NCI-H2107 (cell line): Measurements from ENCODE around the gene SH3PXD2B.
"Not testable (repeated sequence)": the region's sequence is repeated elsewhere in the genome, so short reads cannot be mapped to it uniquely, and the experiment has no call there.

ENCODE experiments used
- DNase-seq: peaks from one replicate; lab custom pipeline; 2025; lab: John Stamatoyannopoulos, UW

The SH3PXD2B gene

DNA sequence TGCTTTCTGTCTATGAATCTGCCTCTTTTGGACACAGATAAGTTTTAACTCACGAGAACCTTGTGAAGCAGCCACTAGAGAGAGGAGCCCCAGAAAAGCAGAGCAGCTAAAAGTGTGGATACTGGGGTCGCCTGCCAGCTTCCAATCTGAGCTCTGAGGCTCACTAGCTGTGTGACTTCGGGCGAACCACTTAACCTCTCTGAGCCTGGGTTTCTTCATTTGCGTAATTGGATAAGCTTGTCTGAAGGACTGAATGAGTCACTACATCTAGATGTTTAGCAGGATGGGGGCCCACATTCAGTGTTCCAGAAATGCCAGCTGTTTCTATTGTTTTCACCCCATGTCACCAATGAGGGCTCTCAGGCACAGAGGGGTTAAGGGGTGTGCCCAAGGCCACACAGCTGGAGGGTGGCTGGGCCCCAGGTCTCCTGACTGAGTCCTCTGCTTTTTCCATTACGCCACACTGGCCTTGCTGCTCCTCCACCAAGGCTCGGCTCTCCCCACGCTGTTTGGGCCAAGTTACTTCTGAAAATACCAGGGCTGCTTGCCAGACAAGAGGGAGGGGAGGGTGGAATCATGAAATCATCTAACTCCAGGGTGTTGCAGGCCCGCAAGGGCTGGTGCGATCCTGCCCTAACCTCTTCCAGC, 36.2 kb downstream of the SH3PXD2B start:
- DNase-seq: no peak

DNA sequence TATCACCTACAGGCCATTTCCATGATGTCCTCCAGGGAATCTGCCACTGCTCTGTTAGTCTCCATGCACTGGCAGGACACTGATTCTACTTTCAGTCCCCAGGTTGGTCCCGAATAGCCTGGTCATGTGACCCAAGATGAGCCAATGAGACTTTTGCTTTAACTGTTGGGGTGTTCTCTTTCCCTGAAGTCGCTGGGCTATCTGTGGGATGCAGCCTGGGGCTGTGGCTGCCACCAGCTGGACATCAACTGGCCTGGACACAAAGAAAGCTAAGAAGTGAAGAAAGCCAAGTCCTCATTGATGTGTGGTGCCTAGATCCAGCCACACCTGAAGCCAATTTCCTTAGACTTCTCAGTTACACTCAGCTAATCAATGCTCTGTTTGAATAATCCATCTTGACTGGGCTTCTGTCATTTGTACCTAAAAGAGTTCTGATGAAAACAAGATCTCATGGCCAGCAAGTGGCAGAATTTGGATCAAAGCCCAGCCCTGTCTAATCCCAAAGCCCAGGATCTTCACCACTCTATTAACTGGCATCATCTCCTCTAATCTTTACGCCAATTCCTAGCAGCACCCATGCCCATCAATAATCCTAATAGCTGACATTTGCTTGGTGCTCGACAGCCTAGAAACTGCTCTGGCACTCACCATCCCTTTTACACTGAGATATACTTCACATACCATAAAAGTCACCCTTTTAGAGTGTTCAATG, 37.0 kb downstream of the SH3PXD2B start:
- DNase-seq: no peak

DNA sequence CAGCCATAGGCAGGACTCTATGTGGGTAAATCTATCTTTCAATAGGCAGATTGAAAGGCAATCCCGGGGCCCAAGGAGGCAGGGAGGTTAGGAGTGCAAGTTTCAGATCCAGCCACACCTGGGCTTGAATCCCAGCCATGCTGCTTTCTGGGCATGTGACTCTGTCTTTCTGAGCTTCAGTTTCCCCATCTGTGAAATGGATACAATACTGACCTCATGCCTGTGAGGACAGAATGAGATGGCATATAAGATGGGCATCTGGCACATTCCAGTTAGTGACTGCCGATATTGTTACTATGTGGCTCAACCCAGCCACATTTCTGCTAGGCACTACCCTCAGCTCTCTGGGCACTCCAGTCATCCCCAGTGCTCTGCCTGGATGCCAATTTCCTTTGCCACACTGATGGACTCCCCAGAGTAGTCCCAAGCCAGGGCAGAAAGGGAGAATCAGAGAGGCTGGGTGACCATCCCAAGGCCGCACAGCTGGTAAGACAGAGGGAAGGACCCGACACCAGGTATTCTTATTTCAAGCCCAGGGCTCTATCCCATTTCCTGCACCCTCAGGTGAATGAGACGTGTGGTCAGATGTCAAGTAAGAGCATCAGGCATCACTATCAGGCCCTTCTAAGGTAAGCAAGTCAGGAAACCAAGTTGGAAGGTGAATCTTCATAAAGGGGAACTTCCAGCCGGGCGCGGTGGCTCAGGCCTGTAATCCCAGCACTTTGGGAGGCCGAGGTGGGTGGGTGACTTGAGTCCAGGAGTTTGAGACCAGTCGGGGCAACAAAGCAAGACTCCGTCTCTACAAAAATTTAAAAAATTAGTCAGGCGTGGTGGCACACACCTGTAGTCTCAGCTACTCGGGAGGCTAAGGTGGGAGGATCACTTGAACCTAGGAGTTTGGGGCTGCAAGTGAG, 38.7 kb downstream of the SH3PXD2B start:
- no peak for DNase-seq

DNA sequence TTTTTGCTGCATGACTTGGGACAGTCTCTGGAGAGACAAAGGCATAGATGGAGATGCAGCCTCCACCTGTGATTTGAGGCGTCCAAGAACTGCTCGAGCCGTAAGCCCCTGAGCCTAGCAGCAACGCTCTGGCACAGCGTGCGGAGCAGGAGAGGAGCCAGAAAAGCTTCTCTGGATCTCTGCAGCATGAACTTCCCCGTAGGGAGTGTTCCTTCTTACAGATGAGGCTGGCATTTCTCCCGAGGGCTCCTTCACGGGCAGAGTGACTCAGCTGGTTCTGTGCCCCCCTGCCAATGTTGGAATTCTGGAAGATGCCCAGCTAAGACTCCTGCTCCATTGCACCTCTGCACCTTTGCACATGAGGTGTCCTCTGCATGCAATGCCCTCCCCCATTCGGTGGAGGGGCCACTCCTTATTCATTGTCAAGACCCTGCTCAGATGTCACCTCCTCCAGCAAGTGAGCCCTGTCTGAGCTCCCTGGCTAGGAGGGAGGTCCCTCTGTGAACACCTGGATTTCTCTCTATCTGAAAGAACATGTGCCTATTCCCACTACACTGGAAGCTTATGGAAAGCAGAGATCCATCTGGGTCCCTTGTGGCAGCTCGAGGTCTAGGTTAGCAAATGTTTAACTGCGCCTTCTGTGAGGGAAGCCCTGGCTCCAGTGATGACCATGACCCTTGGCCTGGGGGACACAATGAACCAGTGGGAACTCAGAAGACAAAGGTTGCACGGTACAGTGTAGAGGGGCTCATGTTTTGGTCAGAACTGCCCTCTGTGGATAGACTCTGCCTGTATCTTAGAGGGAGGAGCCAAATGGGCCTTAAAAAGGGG, 39.6 kb downstream of the SH3PXD2B start:
- DNase-seq: no peak

- DNase-seq: no peak
Measured at GRCh38 chr5:172413601-172414171, 40.6 kb downstream of the SH3PXD2B start.

DNA sequence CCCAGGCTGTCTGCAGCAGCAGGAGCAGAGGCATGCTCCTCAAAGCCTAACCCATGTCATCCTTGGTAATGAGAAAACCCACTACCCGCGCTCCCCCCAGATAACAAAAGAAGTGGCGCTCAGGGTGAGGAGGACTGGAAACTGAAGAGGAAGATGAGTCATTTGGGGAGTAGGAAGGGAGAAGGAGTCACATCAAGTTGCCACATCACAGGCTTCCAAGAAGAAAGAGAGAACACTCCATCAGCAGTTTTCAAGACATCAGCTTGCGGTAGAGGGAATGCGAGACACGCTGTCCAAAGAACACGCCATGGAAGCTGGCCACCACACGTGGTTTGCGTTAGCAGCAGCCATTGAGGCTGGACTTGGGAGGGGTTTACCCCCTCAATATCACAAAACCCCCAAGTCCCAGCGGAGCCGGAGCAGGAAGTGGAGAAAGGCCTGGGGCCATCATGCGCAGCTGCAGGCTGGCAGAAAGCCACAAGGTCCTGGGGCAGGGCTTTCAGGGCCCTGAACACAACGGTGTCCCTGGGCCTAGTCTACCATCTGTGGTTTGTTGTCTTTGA, 41.5 kb downstream of the SH3PXD2B start:
- DNase-seq: no peak

- DNase-seq: no peak
Measured at GRCh38 chr5:172411484-172412072, 42.7 kb downstream of the SH3PXD2B start.

GRCh38 chr5:172410662-172411483, 43.5 kb downstream of the SH3PXD2B start:
- no peak for DNase-seq

DNA sequence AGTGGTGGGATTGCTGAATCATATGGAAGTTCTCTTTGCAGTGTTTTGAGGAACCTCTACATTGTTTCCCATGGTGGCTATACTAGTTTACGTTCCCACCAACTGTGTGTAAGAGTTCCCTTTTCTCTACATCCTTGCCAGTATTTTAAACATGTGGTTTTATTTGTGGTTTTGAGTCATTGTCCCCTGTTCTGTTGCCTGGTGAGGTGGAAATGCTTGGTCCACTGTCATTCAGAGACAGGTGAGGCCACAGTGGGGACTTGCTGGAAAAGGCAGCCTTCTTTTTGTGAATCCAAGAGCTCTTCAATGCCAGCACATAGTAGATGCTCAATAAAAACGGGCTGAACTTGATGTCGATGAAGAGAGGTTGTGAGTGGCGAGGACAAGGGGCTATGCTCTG, 44.2 kb downstream of the SH3PXD2B start:
- no peak for DNase-seq

GRCh38 chr5:172409477-172409876, 44.8 kb downstream of the SH3PXD2B start:
- DNase-seq: not testable (repeated sequence)

DNA sequence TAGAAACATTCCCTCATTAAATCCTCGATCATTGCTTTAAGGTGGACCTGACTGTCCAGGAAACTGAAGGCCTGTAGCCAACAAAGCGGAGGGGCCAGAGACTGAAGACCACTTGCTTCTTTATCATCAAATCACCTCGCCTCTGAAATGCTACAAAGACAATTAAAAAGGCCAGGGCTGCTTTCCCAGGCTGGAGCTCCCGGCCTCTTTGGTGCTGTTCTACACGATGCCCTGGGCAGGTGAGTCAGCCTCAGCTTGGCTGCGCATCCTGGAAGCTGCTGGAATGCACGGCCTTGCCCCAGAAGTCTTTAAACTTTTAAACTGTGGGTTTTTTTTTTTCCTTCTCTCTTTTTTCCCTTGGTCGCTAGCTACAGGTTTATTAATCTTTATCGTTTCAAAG, 46.5 kb downstream of the SH3PXD2B start:
- DNase-seq: no peak

DNA sequence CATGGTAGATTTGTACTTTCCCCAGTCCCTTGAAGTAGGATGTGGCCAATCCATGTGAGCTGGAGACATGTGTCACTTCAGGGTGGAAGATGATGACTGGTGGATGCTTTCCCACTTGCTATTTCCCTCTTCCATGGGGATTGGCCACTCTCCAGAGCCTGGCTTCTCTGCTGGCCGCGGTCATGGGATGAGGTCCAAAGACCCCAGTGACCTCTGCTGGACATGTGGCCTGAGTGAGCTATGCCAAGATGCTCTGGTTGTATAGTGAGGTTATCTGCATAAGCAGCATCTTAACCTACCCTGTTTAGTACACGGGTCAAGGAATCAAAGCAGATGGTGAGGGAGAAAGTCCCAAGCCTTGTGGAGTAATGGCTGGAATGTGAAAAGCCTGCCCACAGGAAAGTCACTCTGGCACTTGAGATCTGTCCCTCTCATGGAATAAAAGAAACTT, 47.1 kb downstream of the SH3PXD2B start:
- no peak for DNase-seq

GRCh38 chr5:172405226-172406107, 48.9 kb downstream of the SH3PXD2B start:
- no peak for DNase-seq

DNA sequence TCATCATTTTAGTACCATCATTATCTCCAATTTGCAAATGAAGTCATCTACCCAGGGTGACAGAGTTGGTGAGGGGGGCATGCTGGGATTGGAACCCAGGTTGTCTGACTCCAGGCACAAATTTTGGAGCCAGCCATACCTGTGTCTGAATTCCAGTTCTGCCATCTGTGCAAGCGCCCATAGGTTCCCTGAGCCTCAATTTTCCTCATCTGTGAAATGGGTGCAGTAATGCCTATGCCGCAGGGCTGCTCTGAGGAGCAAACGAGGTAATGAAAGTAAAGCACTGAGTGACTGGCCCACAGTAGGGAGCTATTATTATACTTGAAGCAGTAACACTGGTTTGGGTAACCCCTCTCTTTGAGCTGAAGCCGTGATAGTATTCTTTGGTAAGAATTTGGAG, 49.6 kb downstream of the SH3PXD2B start:
- DNase-seq: no peak

DNA sequence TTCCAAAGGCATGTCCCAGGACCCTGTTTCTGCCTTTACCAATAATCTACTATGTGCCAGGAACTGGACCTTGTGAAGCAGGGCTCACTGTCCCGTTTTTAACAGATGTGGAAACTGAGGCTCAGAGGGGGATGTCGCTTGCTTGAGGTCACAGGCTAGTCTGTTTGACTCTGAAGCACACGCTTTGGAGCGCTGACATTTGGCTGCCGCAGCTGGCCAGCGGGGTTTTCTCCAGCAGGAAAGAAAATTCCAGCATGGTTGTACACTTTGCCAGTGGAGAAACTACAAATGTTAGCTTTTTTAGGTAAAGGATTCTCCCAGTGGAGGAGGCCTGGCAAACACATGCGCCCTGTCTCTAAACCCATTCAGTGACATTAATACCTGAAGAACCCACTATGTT, 50.5 kb downstream of the SH3PXD2B start:
- no peak for DNase-seq

DNA sequence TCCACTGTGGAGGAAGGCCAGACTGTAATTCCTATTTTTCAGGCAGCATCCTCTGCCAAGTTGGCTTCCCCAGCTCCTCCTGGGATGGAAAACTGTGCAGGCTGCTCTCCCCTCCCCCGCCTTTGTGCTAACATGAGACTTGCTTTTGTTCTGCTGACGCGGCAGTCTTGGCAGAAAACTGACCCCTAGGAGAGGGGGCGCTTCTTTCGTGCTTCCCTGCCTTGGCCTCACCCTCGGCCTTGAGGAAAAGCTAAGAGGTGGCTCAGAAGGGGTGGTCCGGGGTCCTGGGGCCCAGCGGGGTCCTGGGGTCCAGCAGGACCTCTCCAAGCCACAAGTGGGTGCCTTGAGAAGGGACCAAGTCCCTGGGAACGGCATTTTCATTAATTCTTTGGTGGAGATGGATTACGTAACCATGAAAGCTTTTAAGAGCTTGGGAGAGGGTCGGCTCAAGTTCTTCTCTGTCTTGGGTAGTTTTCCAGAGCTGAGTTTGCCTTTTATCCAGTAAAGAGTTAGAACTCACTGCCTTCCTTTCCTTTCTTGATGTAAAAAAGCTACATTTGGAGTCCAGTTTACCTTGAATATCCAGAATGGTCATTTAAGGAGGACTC, 51.0 kb downstream of the SH3PXD2B start:
- DNase-seq: no peak

DNA sequence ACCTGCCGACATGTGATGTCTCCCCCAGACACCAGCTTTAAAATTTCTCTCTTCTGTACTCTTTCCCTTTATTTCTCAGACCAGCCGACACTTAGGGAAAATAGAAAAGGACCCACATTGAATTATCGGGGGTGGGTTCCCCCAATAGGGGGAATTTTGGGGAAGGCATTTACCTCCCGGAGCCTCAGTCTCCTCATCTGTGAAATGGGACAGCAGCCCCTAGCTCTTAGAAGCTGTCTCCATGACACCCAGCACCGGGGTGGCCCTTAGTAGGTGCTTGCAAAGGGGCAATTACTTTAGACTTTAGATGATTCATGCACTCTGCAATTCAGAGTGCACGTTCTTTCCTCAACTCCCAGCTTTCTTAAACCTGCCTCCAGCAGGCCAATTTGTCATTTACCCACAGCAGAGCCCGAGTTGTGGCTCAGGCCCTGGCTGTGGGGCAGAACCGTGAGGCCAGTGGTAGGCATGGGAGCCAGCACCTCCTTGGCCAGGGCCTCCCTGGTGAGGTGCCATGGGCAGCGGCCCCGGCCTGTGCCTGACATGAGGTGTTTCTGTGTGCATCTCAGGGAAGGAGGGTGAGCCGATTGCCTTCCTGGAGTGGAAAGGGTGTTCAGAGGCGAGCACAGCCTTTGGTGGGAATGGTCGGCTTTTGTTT, 51.7 kb downstream of the SH3PXD2B start:
- DNase-seq: no peak

DNA sequence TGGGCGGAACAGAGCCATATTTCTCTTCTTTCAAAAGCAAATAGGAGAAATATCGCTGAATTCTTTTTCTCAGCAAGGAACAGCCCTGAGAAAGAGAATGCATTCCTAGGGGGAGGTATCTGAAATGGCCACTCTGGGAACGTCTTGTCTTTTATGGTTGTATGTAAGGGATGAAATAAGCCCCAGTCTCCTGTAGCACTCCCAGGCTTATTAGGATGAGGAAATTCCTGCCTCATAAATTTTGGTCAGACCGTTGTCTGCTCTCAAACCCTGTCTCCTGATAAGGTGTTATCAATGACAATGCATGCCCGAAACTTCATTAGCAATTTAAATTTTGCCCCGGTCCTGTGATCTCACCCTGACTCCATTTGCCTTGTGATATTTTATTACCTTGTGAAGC, 52.3 kb downstream of the SH3PXD2B start:
- not testable (repeated sequence) for DNase-seq
